Measurements from ENCODE around the gene LCOR. TPM values are rescaled to one million over a fixed set of nuclear protein-coding genes. Genes with fewer than 3 reads are reported as not detected.

LCOR gene
- total and polyA plus RNA-seq, 2 of the 13 experiments (the other 11 are each of a cell fraction or from before 2014, with no cell fraction given) = 12.4 to 23.7 TPM

GRCh38 chr10:96960872-96961271 lies 128.8 kb downstream of the LCOR start:
- H3K4me2 ChIP-seq (ENCODE audit: low read depth, low read length) = no peak overlapping the region
- H4K20me1 ChIP-seq (ENCODE audit: insufficient read depth, low read length) = no peaks in the 10 kb centered on the region; the same call in 1 of the 2 replicates
- no peak for FAIRE-seq
- no peaks in the 10 kb centered on the region for H3K9me3 ChIP-seq (ENCODE audit: low read length)
- ATAC-seq = no peak
- TF ChIP-seq MTA1 (CRISPR knock-in tag; IDR thresholded peaks at IDR 0.05; ENCODE audit: borderline replicate concordance) (no peak), STAG1 (CRISPR knock-in tag; IDR thresholded peaks at IDR 0.05) (no peak), SIX1 (CRISPR knock-in tag; IDR thresholded peaks at IDR 0.05; ENCODE audit: borderline replicate concordance) (no peak), ZSCAN20 (CRISPR knock-in tag; IDR thresholded peaks at IDR 0.05; ENCODE audit: borderline replicate concordance) (no peak)
- no peak for DNase-seq (ENCODE audit: low spot score)
- no peaks in the 10 kb centered on the region for H3K79me2 ChIP-seq (ENCODE audit: insufficient read depth, low read length)
- WGBS (ENCODE audit: low lambda C conversion rate) = 94% methylated on average over 2 of the region's 2 CpGs
- BruUV-seq (replicated peaks) = TSS peak; percentile 20
- H2AFZ ChIP-seq (ENCODE audit: low read length) = no peak overlapping the region
- no peak overlapping the region for H3K9ac ChIP-seq (ENCODE audit: insufficient read depth, low read depth, low read length)
- ChIA-PET CTCF (ENCODE audit: low intra/inter-chr PET ratio, low total read pairs) (no interaction called here), POLR2A (no interaction called here)
- peaks cover 5 to 10% of the 10 kb centered on the region in 2 experiments; a peak in 3 of 5 replicates for H3K36me3 ChIP-seq (replicated peaks in 1 of 2; ENCODE audit: control insufficient read depth in 1 of 2, insufficient read depth in 2 of 2, low read length in 2 of 2)
- in situ Hi-C loops (cut with HindIII; ENCODE audit: extremely low pct_ligation_motif_present, low pct_unique_long_range_greater_than_20kb) (no loop called here), intact Hi-C loops (cut with micrococcal nuclease; ENCODE audit: unreplicated experiment) (no loop called here)
- H3K4me1 ChIP-seq (ENCODE audit: insufficient read depth, low read length) = peaks cover 22% of the 10 kb centered on the region; the same call in 1 of the 2 replicates
- H3K4me3 ChIP-seq (replicated peaks in 1 of 3; ENCODE audit: insufficient read depth in 1 of 3, low read depth in 2 of 3, low read length in 3 of 3) = no peak overlapping the region
- H3K27me3 ChIP-seq (ENCODE audit: control insufficient read depth in 1 of 2, insufficient read depth in 2 of 2, low read length in 2 of 2) = no peaks in the 10 kb centered on the region
- no peak overlapping the region for H3K27ac ChIP-seq (ENCODE audit: extremely low read length, insufficient read depth, low read length)

GRCh38 chr10:96964131-96964530 lies 132.0 kb downstream of the LCOR start:
- no peaks in the 10 kb centered on the region; the same call in 1 of the 2 replicates for H4K20me1 ChIP-seq (ENCODE audit: insufficient read depth, low read length)
- FAIRE-seq = no peak
- H3K4me3 ChIP-seq (replicated peaks in 1 of 3; ENCODE audit: insufficient read depth in 1 of 3, low read depth in 2 of 3, low read length in 3 of 3) = no peak overlapping the region
- no peak overlapping the region for H3K27ac ChIP-seq (ENCODE audit: extremely low read length, insufficient read depth, low read length)
- no peaks in the 10 kb centered on the region for H3K9me3 ChIP-seq (ENCODE audit: low read length)
- no peak overlapping the region for H2AFZ ChIP-seq (ENCODE audit: low read length)
- H3K9ac ChIP-seq (ENCODE audit: insufficient read depth, low read depth, low read length) = no peak overlapping the region
- WGBS (ENCODE audit: low lambda C conversion rate) = 97% methylated on average over 2 of the region's 2 CpGs
- peaks cover 15% of the 10 kb centered on the region; the same call in 1 of the 2 replicates for H3K4me1 ChIP-seq (ENCODE audit: insufficient read depth, low read length)
- TF ChIP-seq SMARCE1 (IDR thresholded peaks at IDR 0.05; ENCODE audit: borderline replicate concordance) (no peak), CREM (IDR thresholded peaks at IDR 0.05) (no peak), CREM (CRISPR knock-in tag; IDR thresholded peaks at IDR 0.05) (no peak), HDAC1 (CRISPR knock-in tag; IDR thresholded peaks at IDR 0.05) (no peak), BRCA1 (CRISPR knock-in tag; IDR thresholded peaks at IDR 0.05) (no peak), JARID2 (CRISPR knock-in tag; IDR thresholded peaks at IDR 0.05; ENCODE audit: insufficient replicate concordance) (no peak), BRD4 (CRISPR knock-in tag; IDR thresholded peaks at IDR 0.05) (no peak)
- H3K27me3 ChIP-seq (ENCODE audit: control insufficient read depth in 1 of 2, insufficient read depth in 2 of 2, low read length in 2 of 2) = no peaks in the 10 kb centered on the region
- H3K36me3 ChIP-seq (replicated peaks in 1 of 2; ENCODE audit: control insufficient read depth in 1 of 2, insufficient read depth in 2 of 2, low read length in 2 of 2) = peaks cover 0 to 2% of the 10 kb centered on the region in 2 experiments; a peak in 2 of 5 replicates
- DNase-seq (ENCODE audit: low spot score) = no peak
- in situ Hi-C loops (cut with HindIII; ENCODE audit: extremely low pct_ligation_motif_present, low pct_unique_long_range_greater_than_20kb) = no loop called here
- POLR2A ChIA-PET = no interaction called here
- H3K79me2 ChIP-seq (ENCODE audit: insufficient read depth, low read length) = no peaks in the 10 kb centered on the region
- BruUV-seq (replicated peaks) = no TSS peak
- intact Hi-C loops (cut with micrococcal nuclease; ENCODE audit: unreplicated experiment) = no loop called here
- CTCF ChIA-PET (ENCODE audit: low intra/inter-chr PET ratio, low total read pairs) = no interaction called here
- ATAC-seq = no peak
- H3K4me2 ChIP-seq (ENCODE audit: low read depth, low read length) = no peak overlapping the region
